GM12891 (cell line): ENCODE measurements around the gene ABCC1. TPM values are rescaled to one million over a fixed set of nuclear protein-coding genes. Genes with fewer than 3 reads are reported as not detected.
A peak's percentile ranks its signal among the peaks of the same experiment; 100 is the strongest.

Experiments
- DNase-seq: peaks from one replicate; pipeline ENCODE4 v3.0.0; 2011; ENCODE audit warnings: low spot score; ENCODE audit not compliant: insufficient read length
- FAIRE-seq: peaks from 2 replicates; lab custom pipeline; 2011; peaks lifted over from hg19 to GRCh38; lab: Jason Lieb, UNC
- PAX5 ChIP-seq: IDR thresholded peaks from 2 replicates; pipeline ENCODE4 v1.6.1; 2011; ENCODE audit warnings: low read length, moderate library complexity, mild to moderate bottlenecking; ENCODE audit not compliant: insufficient read depth, severe bottlenecking
- POLR2A ChIP-seq: IDR thresholded peaks from 2 replicates; pipeline ENCODE4 v1.6.1; 2011; ENCODE audit warnings: low read depth, low read length, control low read depth
- POLR2AphosphoS5 ChIP-seq: IDR thresholded peaks from 2 replicates; pipeline ENCODE4 v1.6.1; 2011; ENCODE audit warnings: low read depth, low read length, control low read depth
- POU2F2 ChIP-seq: IDR thresholded peaks from 2 replicates; pipeline ENCODE4 v1.6.1; 2011; ENCODE audit warnings: low read depth, mild to moderate bottlenecking, control low read depth, low read length, moderate library complexity
- SPI1 ChIP-seq: IDR thresholded peaks from 2 replicates; pipeline ENCODE4 v1.6.1; 2011; ENCODE audit warnings: low read depth, low read length, control low read depth
- TAF1 ChIP-seq: IDR thresholded peaks from 2 replicates; pipeline ENCODE4 v1.6.1; 2011; ENCODE audit warnings: low read depth, low read length, control low read depth
- polyA plus RNA-seq: library from polyadenylated mRNA; unstranded; fragments of >200 nt; gene quantifications from one replicate; pipeline ENCODE4 v1.2.1, GENCODE V29; 2012; ENCODE audit warnings: low read depth, missing spikeins, inconsistent platforms; ENCODE audit not compliant: missing spikeins

The ABCC1 gene
- polyA plus RNA-seq: 18.8 TPM

- FAIRE-seq: no peak
- DNase-seq: peak; percentile 74
- TF ChIP-seq SPI1 (no peak), TAF1 (no peak), POU2F2 (no peak), POLR2AphosphoS5 (no peak), PAX5 (no peak), POLR2A (no peak)
Observed at GRCh38 chr16:15949210-15950160, at the start of gene ABCC1. Gene ABCC1 (plus strand): TSS chr16:15949616. CDS start chr16:15949752, 136 bp downstream.

- FAIRE-seq: no peak
- DNase-seq: no peak
- TF ChIP-seq POLR2A: no peak
Observed at GRCh38 chr16:15900357-15900756, 49.1 kb upstream of the ABCC1 start.

- no peak for DNase-seq
- TF ChIP-seq POU2F2 (no peak), POLR2A (no peak), POLR2AphosphoS5 (no peak)
- no peak for FAIRE-seq
Observed at GRCh38 chr16:15900901-15901500, 48.4 kb upstream of the ABCC1 start.

- no peak for TF ChIP-seq TAF1
- TF ChIP-seq PAX5: no peak
- TF ChIP-seq SPI1: no peak
- TF ChIP-seq POLR2A: no peak
- no peak for TF ChIP-seq POU2F2
- no peak for TF ChIP-seq POLR2AphosphoS5
- DNase-seq (no peak), FAIRE-seq (no peak)
Observed at GRCh38 chr16:15903960-15904359, 45.5 kb upstream of the ABCC1 start.

GRCh38 chr16:15906439-15906838 lies 43.0 kb upstream of the ABCC1 start:
- FAIRE-seq (no peak), DNase-seq (no peak)
- no peak for TF ChIP-seq SPI1
- no peak for TF ChIP-seq POLR2A
- no peak for TF ChIP-seq POU2F2
- TF ChIP-seq TAF1: no peak
- TF ChIP-seq PAX5: no peak
- no peak for TF ChIP-seq POLR2AphosphoS5

GRCh38 chr16:15907863-15908478 lies 41.4 kb upstream of the ABCC1 start:
- DNase-seq: peak; percentile 71
- TF ChIP-seq PAX5 (no peak), POLR2AphosphoS5 (no peak), POU2F2 (no peak), POLR2A (no peak), SPI1 (no peak), TAF1 (no peak)
- FAIRE-seq: peak; percentile 93

- TF ChIP-seq PAX5: no peak
- TF ChIP-seq SPI1: no peak
- TF ChIP-seq TAF1: no peak
- no peak for TF ChIP-seq POLR2AphosphoS5
- no peak for TF ChIP-seq POLR2A
- TF ChIP-seq POU2F2: no peak
- no peak for DNase-seq
- FAIRE-seq: no peak
Observed at GRCh38 chr16:15911198-15911597, 38.2 kb upstream of the ABCC1 start.

- no peak for DNase-seq
- FAIRE-seq: no peak
- TF ChIP-seq POLR2A (no peak), SPI1 (no peak), PAX5 (no peak), POU2F2 (no peak), TAF1 (no peak), POLR2AphosphoS5 (no peak)
Observed at GRCh38 chr16:15913046-15913698, 36.2 kb upstream of the ABCC1 start.

GRCh38 chr16:15915555-15916081 lies 33.8 kb upstream of the ABCC1 start:
- DNase-seq: no peak
- no peak for FAIRE-seq
- TF ChIP-seq POLR2AphosphoS5: no peak
- TF ChIP-seq PAX5: no peak
- TF ChIP-seq POLR2A: no peak
- TF ChIP-seq TAF1: no peak
- no peak for TF ChIP-seq SPI1
- no peak for TF ChIP-seq POU2F2
